K562 (cell line): ENCODE measurements around the gene MFN1. TPM values are rescaled to one million over a fixed set of nuclear protein-coding genes. Genes with fewer than 3 reads are reported as not detected.

Experiments
- CGGBP1 ChIP-seq: fragments of 250-450 bp; sonication (Bioruptor Pico); IDR thresholded peaks from 2 replicates; pipeline ENCODE4 v1.9.0; 2021; ENCODE audit warnings: mild to moderate bottlenecking
- MBD1 ChIP-seq: fragments of 250-450 bp; sonication (Bioruptor Pico); IDR thresholded peaks from 2 replicates; pipeline ENCODE4 v1.8.0; 2022; ENCODE audit warnings: inconsistent platforms
- NEUROD1 ChIP-seq: fragments of 150-350 bp; IDR thresholded peaks from 2 replicates; pipeline ENCODE4 v1.6.1; 2014; ENCODE audit warnings: borderline replicate concordance, low read length, low read depth; ENCODE audit not compliant: partially characterized antibody
- RERE ChIP-seq: sonication (generic); formaldehyde crosslinking; IDR thresholded peaks from 2 replicates; pipeline ENCODE4 v1.8.0; 2023; ENCODE audit warnings: missing genetic modification reagents, mild to moderate bottlenecking, borderline replicate concordance
- SRSF7 ChIP-seq: fragments of 200-400 bp; formaldehyde crosslinking; optimal IDR thresholded peaks from 2 replicates; pipeline ENCODE3; 2017; ENCODE audit warnings: mild to moderate bottlenecking, low read depth, low read length
- ZNF695 ChIP-seq: fragments of 450-650 bp; formaldehyde crosslinking; IDR thresholded peaks from 2 replicates; pipeline ENCODE4 v1.4.0; 2020; ENCODE audit warnings: mild to moderate bottlenecking, moderate library complexity
- polyA plus RNA-seq, 8 experiments: library from polyadenylated mRNA; depleted of rRNA in 4 of 8; stranded (reverse) in 5 of 8; unstranded in 3 of 8; fragments of >200 nt; fragmentation: Nextera tagmentation in 2 of 8; fragmentation: Illumina TruSeq in 1 of 8; extraction: Ambion mirVana in 2 of 8; extraction: Trizol in 1 of 8; gene quantifications; 2 replicates each; pipeline versions ENCODE4 v1.2.1 to v1.2.3, GENCODE V29; 2011 to 2014; ENCODE audit warnings: inconsistent platforms in 1 of 8, missing spikeins in 1 of 8
- total RNA-seq, 7 experiments: library from RNA; depleted of rRNA in 6 of 7; stranded (reverse); fragments of >200 nt in 6 of 7; fragmentation: Illumina TruSeq in 2 of 7; extraction: Trizol in 2 of 7; gene quantifications; 2 replicates each; pipeline versions ENCODE4 v1.2.1 to v1.2.3, GENCODE V29; 2011 to 2021; ENCODE audit warnings: low replicate concordance in 1 of 7

Gene MFN1
- total and polyA plus RNA-seq, 9 of the 15 experiments (the other 6 are each of a cell fraction or from before 2014, with no cell fraction given), result 10.5 to 42.7 (median 22.6) TPM

- TF ChIP-seq RERE (no peak), SRSF7 (no peak), ZNF695 (CRISPR knock-in tag) (no peak), MBD1 (no peak), NEUROD1 (no peak), CGGBP1 (CRISPR knock-in tag) (no peak)
These were observed 54.1 kb downstream of the MFN1 start (continued) for GRCh38 chr3:179401561-179401960.
